DOHH2 (cell line): ENCODE measurements around the gene OCA2.

Experiments used
- CTCF ChIP-seq: fragments of 200-600 bp; sonication (generic); IDR thresholded peaks from one replicate; pipeline ENCODE4 v1.5.1; 2014; ENCODE audit warnings: antibody characterized with exemption, mild to moderate bottlenecking, low read depth, low read length; ENCODE audit not compliant: poor library complexity, severe bottlenecking
- EZH2phosphoT487 ChIP-seq: fragments of 200-600 bp; sonication (generic); IDR thresholded peaks from 2 replicates; pipeline ENCODE4 v1.6.1; 2017; ENCODE audit warnings: borderline replicate concordance, mild to moderate bottlenecking, antibody characterized with exemption, low read length, moderate library complexity, mixed read lengths

DNA sequence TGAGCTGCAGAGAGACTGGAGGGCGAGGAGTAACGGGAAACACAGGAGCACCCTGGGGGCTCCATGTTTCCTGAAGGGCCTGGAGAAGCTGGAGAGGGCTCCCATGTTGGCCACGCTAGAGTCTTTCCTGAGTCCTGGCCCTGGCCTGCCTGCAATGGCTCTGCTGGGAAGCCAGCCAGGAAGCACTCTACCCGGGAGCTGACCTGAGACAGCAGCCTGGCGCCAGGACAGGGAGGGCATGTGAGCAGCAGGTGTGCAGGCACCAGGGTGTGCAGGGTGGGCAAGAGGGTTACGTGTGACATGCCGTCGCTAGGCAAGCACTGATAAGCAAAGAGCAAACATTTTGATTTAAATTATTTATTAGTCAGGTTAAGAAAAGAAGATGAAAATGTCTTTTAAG, 301.4 kb downstream of the OCA2 start:
- TF ChIP-seq CTCF, result no peak
- TF ChIP-seq EZH2phosphoT487, result no peak
